Hepatocyte (in vitro differentiated cells): ENCODE data around the gene SLC39A13. TPM values are rescaled to one million over a fixed set of nuclear protein-coding genes. Genes with fewer than 3 reads are reported as not detected.

Experiments
- DNase-seq: peaks from one replicate; pipeline ENCODE4 v3.0.0-alpha.2; 2016; ENCODE audit warnings: low spot score
- H2AFZ ChIP-seq: fragments of 200-600 bp; sonication (generic); 2 replicates; pipeline ENCODE4 v1.6.0; 2016; ENCODE audit warnings: antibody characterized with exemption, mild to moderate bottlenecking
- H3K27ac ChIP-seq: fragments of 200-600 bp; sonication (generic); 2 replicates; pipeline ENCODE4 v1.5.1; 2016; ENCODE audit warnings: mild to moderate bottlenecking
- H3K27me3 ChIP-seq: fragments of 200-600 bp; sonication (generic); 2 replicates; pipeline ENCODE4 v1.6.1; 2016
- H3K36me3 ChIP-seq: fragments of 200-600 bp; sonication (generic); replicated peaks from 2 replicates; pipeline ENCODE4 v1.5.1; 2016; ENCODE audit warnings: low read depth; ENCODE audit not compliant: insufficient read depth
- H3K4me1 ChIP-seq: fragments of 200-600 bp; sonication (generic); 2 replicates; pipeline ENCODE4 v1.5.1; 2016; ENCODE audit warnings: mild to moderate bottlenecking, moderate library complexity; ENCODE audit not compliant: insufficient read depth
- H3K4me2 ChIP-seq: fragments of 200-600 bp; sonication (generic); 2 replicates; pipeline ENCODE4 v1.6.0; 2016
- H3K4me3 ChIP-seq: fragments of 200-600 bp; sonication (generic); 2 replicates; pipeline ENCODE4 v1.5.1; 2016; ENCODE audit warnings: mild to moderate bottlenecking
- H3K79me2 ChIP-seq: fragments of 200-600 bp; sonication (generic); 2 replicates; pipeline ENCODE4 v1.6.0; 2017; ENCODE audit warnings: mild to moderate bottlenecking
- H3K9me2 ChIP-seq: fragments of 200-600 bp; sonication (generic); replicated peaks from 2 replicates; pipeline ENCODE4 v1.6.0; 2017; ENCODE audit warnings: mild to moderate bottlenecking; ENCODE audit not compliant: insufficient read depth
- H3K9me3 ChIP-seq: fragments of 200-600 bp; sonication (generic); 2 replicates; pipeline ENCODE4 v1.5.1; 2016; ENCODE audit warnings: low read depth, mild to moderate bottlenecking
- H4K20me1 ChIP-seq: fragments of 200-600 bp; sonication (generic); 2 replicates; pipeline ENCODE4 v1.6.0; 2016; ENCODE audit warnings: mild to moderate bottlenecking; ENCODE audit not compliant: insufficient read depth, poor library complexity, severe bottlenecking
- EZH2 ChIP-seq: fragments of 200-600 bp; sonication (generic); IDR thresholded peaks from 2 replicates; pipeline ENCODE4 v1.6.1; 2016; ENCODE audit warnings: antibody characterized with exemption, mild to moderate bottlenecking, borderline replicate concordance
- EZH2phosphoT487 ChIP-seq: fragments of 200-600 bp; sonication (generic); IDR thresholded peaks from one replicate; pipeline ENCODE4 v1.6.1; 2018; ENCODE audit warnings: antibody characterized with exemption, mild to moderate bottlenecking, low read depth, moderate library complexity; ENCODE audit not compliant: unreplicated experiment, severe bottlenecking
- WGBS: methylation state at CpG from one replicate; pipeline ENCODE4 v1.1.6; 2016; ENCODE audit warnings: low lambda C conversion rate; ENCODE audit errors: missing lambda C conversion rate; 5-methylcytosine and 5-hydroxymethylcytosine counted together
- polyA plus RNA-seq: library from polyadenylated mRNA; unstranded; fragments of >200 nt; fragmentation: Nextera tagmentation; extraction: Ambion mirVana; gene quantifications from 2 replicates; pipeline ENCODE4 v1.2.1, GENCODE V29; 2016
- total RNA-seq: library from RNA; depleted of rRNA; stranded (reverse); fragments of >200 nt; gene quantifications from 2 replicates; pipeline ENCODE4 v1.2.3, GENCODE V29; 2014
- TF ChIP-seq, protein P1 (sequence below): fragments of 200-600 bp; sonication (generic); IDR thresholded peaks from 2 replicates; pipeline ENCODE4 v1.5.1; 2016; ENCODE audit warnings: antibody characterized with exemption, mild to moderate bottlenecking; ENCODE audit not compliant: poor library complexity

Gene SLC39A13
- total and polyA plus RNA-seq, 2 experiments from 2014 or later: 72.3 to 118 TPM

DNA sequence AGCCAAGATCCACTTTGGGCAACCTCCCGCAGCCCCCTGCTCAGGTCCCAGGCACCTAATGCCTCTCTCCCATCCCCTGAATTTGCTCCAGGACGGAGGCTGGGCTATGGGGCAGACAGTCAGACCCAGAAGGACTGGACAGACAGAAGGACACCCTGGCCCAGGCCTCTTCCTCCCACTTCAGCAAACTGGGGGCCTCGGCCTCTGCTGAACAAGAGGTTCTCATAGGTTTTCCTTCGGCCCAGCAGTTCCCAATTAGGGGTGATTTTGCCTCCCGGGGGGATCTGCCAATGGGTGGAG lies 33.7 kb upstream of the SLC39A13 start:
- Histone ChIP-seq H3K4me1 (no peaks in the 10 kb centered on the region), H3K9me2 (no peaks in the 10 kb centered on the region), H3K4me2 (no peak overlapping the region), H3K27me3 (no peaks in the 10 kb centered on the region), H4K20me1 (no peaks in the 10 kb centered on the region), H3K36me3 (no peaks in the 10 kb centered on the region), H3K9me3 (no peaks in the 10 kb centered on the region), H3K27ac (no peak overlapping the region), H3K79me2 (no peaks in the 10 kb centered on the region), H2AFZ (no peak overlapping the region), H3K4me3 (no peak overlapping the region)
- TF ChIP-seq, protein P1, sequence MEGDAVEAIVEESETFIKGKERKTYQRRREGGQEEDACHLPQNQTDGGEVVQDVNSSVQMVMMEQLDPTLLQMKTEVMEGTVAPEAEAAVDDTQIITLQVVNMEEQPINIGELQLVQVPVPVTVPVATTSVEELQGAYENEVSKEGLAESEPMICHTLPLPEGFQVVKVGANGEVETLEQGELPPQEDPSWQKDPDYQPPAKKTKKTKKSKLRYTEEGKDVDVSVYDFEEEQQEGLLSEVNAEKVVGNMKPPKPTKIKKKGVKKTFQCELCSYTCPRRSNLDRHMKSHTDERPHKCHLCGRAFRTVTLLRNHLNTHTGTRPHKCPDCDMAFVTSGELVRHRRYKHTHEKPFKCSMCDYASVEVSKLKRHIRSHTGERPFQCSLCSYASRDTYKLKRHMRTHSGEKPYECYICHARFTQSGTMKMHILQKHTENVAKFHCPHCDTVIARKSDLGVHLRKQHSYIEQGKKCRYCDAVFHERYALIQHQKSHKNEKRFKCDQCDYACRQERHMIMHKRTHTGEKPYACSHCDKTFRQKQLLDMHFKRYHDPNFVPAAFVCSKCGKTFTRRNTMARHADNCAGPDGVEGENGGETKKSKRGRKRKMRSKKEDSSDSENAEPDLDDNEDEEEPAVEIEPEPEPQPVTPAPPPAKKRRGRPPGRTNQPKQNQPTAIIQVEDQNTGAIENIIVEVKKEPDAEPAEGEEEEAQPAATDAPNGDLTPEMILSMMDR: no peak
- TF ChIP-seq EZH2 (no peak), EZH2phosphoT487 (no peak)
- 79% methylated on average over 5 of the region's 5 CpGs for WGBS
- no peak for DNase-seq

DNA sequence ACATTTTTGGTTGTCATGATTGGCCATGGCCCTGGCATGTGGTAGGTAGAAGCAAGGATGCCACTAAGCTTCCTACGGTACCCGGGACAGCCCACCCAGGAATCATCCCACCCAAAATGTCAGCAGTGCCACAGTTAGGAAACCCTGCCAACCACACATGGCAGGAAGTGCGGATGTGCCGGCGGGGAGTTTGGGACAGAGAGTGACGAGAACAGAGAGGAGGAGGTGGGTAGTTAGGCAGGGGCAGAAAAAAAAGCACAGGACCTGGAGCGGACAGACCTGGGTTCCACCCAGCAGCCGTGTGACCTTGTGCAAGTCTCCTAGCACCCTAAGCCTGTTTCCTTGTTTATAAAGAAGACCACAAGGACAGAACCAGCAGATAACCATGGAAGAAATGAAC lies 33.4 kb upstream of the SLC39A13 start:
- H3K4me1 ChIP-seq: no peaks in the 10 kb centered on the region
- H3K36me3 ChIP-seq: no peaks in the 10 kb centered on the region
- no peaks in the 10 kb centered on the region for H3K9me3 ChIP-seq
- H3K9me2 ChIP-seq: no peaks in the 10 kb centered on the region
- H4K20me1 ChIP-seq: no peaks in the 10 kb centered on the region
- no peaks in the 10 kb centered on the region for H3K79me2 ChIP-seq
- H2AFZ ChIP-seq: no peak overlapping the region
- H3K4me3 ChIP-seq: no peak overlapping the region
- no peak for DNase-seq
- 98% methylated on average over 8 of the region's 8 CpGs for WGBS
- H3K4me2 ChIP-seq: no peak overlapping the region
- H3K27ac ChIP-seq: no peak overlapping the region
- H3K27me3 ChIP-seq: no peaks in the 10 kb centered on the region
- TF ChIP-seq EZH2 (no peak), EZH2phosphoT487 (no peak)
- TF ChIP-seq, protein P1: no peak

DNA sequence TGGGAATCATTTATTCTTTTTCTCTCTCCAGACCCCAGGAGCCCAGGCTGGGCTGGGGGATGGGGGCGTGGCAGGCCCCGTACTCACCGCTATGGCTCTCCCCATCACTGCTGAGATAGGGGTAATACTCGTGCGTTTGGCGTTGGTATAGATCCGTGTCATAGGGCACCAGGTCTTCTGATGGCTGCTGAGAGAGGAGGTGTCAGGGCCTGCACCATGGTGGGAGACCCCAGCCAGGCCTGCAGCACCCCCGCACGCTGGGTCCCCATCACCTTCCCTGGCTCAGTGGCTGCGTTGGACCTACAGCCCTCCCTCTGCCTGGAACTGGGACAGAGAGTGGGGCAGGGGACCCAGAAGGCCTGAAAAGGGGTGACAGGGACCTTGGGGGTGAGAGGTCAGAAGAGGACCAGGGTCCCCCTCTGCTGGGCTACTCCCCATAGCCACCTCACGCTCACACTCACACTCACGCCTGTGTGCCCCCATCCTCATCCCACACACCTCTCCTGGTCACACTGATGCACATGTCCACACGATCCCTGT lies 32.8 kb upstream of the SLC39A13 start:
- Histone ChIP-seq H3K36me3 (no peaks in the 10 kb centered on the region), H3K4me2 (no peak overlapping the region), H3K9me3 (no peaks in the 10 kb centered on the region), H3K79me2 (no peaks in the 10 kb centered on the region), H3K9me2 (no peaks in the 10 kb centered on the region), H3K27ac (no peak overlapping the region), H3K27me3 (no peaks in the 10 kb centered on the region), H3K4me3 (no peak overlapping the region), H2AFZ (no peak overlapping the region), H3K4me1 (no peaks in the 10 kb centered on the region), H4K20me1 (no peaks in the 10 kb centered on the region)
- no peak for DNase-seq
- TF ChIP-seq, protein P1: no peak
- TF ChIP-seq EZH2: no peak
- no peak for TF ChIP-seq EZH2phosphoT487
- 95% methylated on average over 13 of the region's 13 CpGs for WGBS

DNA sequence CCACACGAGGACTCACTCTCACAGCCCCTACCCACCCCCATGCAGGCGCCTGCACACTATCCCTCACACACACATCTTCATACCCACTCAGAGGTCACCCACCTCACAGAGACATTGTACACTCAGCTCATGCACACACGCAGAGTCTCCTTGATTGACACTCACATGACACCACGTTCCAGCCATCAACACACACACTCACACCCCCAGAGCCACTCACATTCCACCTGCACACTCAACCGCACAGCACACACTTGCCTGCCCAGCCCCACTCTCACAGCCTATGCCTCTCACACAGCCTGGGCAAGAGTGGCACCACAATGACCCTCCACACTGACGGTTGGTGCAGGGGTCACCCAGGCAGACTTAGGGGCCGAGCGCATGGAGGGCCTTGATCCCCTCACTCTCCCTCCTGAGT lies 32.3 kb upstream of the SLC39A13 start:
- DNase-seq: no peak
- TF ChIP-seq, protein P1: no peak
- TF ChIP-seq EZH2phosphoT487: no peak
- no peak for TF ChIP-seq EZH2
- H3K27ac ChIP-seq: no peak overlapping the region
- H3K79me2 ChIP-seq: no peaks in the 10 kb centered on the region
- H3K27me3 ChIP-seq: no peaks in the 10 kb centered on the region
- no peaks in the 10 kb centered on the region for H3K36me3 ChIP-seq
- no peak overlapping the region for H3K4me3 ChIP-seq
- H3K9me2 ChIP-seq: no peaks in the 10 kb centered on the region
- no peaks in the 10 kb centered on the region for H3K9me3 ChIP-seq
- H2AFZ ChIP-seq: no peak overlapping the region
- H3K4me2 ChIP-seq: no peak overlapping the region
- no peaks in the 10 kb centered on the region for H3K4me1 ChIP-seq
- no peaks in the 10 kb centered on the region for H4K20me1 ChIP-seq
- WGBS: 79% methylated on average over 5 of the region's 8 CpGs
